A549 (cell line): ENCODE measurements around the gene OSER1.

Experiments used
- NR3C1 ChIP-seq: fragments of >200 bp; sonication (Bioruptor Twin); formaldehyde crosslinking; IDR thresholded peaks from 3 replicates; pipeline ENCODE4 v1.6.1; 2017
- POLR2A ChIP-seq: IDR thresholded peaks from 2 replicates; pipeline ENCODE4 v1.6.1; 2012; ENCODE audit warnings: mild to moderate bottlenecking, low read length
- RCOR1 ChIP-seq: fragments of 150-350 bp; IDR thresholded peaks from 2 replicates; pipeline ENCODE4 v1.6.1; 2014; ENCODE audit warnings: antibody characterized with exemption, low read length, low read depth
- ZFP36 ChIP-seq: fragments of 450-650 bp; IDR thresholded peaks from 2 replicates; pipeline ENCODE4 v1.6.1; 2014; ENCODE audit warnings: borderline replicate concordance; ENCODE audit not compliant: partially characterized antibody
- TF ChIP-seq, protein P1 (sequence below): fragments of >200 bp; sonication (Bioruptor Twin); formaldehyde crosslinking; IDR thresholded peaks from 3 replicates; pipeline ENCODE4 v1.5.1; 2016
- TF ChIP-seq, protein P2 (sequence below): fragments of 200-600 bp; sonication (generic); IDR thresholded peaks from 2 replicates; pipeline ENCODE4 v1.6.1; 2016; ENCODE audit warnings: antibody characterized with exemption, mild to moderate bottlenecking, moderate library complexity
- TF ChIP-seq, protein P3 (sequence below): IDR thresholded peaks from 2 replicates; pipeline ENCODE4 v1.6.1; 2012

DNA sequence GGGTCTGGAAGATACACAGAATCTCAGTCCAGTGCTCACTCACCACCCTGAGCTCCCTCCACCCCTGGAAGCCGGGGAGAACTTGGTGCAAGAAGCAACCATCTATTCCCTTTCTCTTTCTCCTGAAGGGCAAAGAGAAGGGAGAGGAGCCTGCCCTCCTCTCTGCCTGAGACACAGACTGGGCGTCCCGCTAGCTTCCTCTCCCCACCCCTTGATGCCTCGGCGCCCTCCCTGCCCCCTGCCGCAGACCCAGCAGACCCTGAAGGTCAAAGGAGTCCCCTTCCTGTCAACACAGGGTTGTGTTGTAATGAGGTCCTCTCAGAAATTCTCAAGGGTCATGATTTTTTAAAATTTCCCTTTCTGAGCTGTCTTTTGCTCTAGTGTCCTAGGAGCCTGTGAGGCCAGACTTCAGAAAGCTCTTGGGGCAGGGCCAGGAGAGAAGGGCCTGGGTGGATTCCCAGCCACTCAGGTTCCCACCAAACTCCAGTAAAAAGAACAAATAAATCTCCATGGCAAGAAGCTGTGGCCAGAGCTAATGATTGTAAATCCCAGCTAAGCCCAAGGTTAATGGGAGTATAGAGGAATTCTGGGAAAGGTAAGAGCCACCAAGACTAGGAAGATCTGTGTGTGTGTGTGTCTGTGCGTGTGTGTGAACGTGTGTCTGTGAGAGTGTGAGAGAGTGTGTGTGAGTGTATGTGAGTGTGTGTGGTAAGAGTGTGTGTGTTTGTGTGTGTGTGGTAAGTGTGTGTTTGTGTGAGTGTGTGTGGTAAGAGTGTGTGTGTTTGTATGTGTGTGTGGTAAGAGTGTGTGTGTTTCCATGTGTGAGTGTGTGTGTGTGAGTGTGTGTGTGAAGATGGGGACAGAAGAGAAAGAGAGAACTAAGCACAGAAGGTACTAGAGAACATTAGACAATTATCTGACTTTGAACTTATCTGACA, 22.5 kb downstream of the OSER1 start:
- TF ChIP-seq, protein P1, sequence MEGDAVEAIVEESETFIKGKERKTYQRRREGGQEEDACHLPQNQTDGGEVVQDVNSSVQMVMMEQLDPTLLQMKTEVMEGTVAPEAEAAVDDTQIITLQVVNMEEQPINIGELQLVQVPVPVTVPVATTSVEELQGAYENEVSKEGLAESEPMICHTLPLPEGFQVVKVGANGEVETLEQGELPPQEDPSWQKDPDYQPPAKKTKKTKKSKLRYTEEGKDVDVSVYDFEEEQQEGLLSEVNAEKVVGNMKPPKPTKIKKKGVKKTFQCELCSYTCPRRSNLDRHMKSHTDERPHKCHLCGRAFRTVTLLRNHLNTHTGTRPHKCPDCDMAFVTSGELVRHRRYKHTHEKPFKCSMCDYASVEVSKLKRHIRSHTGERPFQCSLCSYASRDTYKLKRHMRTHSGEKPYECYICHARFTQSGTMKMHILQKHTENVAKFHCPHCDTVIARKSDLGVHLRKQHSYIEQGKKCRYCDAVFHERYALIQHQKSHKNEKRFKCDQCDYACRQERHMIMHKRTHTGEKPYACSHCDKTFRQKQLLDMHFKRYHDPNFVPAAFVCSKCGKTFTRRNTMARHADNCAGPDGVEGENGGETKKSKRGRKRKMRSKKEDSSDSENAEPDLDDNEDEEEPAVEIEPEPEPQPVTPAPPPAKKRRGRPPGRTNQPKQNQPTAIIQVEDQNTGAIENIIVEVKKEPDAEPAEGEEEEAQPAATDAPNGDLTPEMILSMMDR: no peak
- no peak for TF ChIP-seq POLR2A
- no peak for TF ChIP-seq ZFP36
- TF ChIP-seq, protein P2, sequence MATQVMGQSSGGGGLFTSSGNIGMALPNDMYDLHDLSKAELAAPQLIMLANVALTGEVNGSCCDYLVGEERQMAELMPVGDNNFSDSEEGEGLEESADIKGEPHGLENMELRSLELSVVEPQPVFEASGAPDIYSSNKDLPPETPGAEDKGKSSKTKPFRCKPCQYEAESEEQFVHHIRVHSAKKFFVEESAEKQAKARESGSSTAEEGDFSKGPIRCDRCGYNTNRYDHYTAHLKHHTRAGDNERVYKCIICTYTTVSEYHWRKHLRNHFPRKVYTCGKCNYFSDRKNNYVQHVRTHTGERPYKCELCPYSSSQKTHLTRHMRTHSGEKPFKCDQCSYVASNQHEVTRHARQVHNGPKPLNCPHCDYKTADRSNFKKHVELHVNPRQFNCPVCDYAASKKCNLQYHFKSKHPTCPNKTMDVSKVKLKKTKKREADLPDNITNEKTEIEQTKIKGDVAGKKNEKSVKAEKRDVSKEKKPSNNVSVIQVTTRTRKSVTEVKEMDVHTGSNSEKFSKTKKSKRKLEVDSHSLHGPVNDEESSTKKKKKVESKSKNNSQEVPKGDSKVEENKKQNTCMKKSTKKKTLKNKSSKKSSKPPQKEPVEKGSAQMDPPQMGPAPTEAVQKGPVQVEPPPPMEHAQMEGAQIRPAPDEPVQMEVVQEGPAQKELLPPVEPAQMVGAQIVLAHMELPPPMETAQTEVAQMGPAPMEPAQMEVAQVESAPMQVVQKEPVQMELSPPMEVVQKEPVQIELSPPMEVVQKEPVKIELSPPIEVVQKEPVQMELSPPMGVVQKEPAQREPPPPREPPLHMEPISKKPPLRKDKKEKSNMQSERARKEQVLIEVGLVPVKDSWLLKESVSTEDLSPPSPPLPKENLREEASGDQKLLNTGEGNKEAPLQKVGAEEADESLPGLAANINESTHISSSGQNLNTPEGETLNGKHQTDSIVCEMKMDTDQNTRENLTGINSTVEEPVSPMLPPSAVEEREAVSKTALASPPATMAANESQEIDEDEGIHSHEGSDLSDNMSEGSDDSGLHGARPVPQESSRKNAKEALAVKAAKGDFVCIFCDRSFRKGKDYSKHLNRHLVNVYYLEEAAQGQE: no peak
- TF ChIP-seq NR3C1: no peak
- TF ChIP-seq, protein P3, sequence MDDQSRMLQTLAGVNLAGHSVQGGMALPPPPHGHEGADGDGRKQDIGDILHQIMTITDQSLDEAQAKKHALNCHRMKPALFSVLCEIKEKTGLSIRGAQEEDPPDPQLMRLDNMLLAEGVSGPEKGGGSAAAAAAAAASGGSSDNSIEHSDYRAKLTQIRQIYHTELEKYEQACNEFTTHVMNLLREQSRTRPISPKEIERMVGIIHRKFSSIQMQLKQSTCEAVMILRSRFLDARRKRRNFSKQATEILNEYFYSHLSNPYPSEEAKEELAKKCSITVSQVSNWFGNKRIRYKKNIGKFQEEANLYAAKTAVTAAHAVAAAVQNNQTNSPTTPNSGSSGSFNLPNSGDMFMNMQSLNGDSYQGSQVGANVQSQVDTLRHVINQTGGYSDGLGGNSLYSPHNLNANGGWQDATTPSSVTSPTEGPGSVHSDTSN: no peak
- no peak for TF ChIP-seq RCOR1
